Loucy (cell line): Measurements from ENCODE around the gene ADRM1.

Experiments used
- H2AFZ ChIP-seq: fragments of 200-600 bp; sonication (generic); 2 replicates; pipeline ENCODE4 v1.6.0; 2016; ENCODE audit warnings: antibody characterized with exemption, mild to moderate bottlenecking, low read length, moderate library complexity
- H3F3A ChIP-seq: fragments of 200-600 bp; 2 replicates; pipeline ENCODE4 v1.6.0; 2016; ENCODE audit warnings: antibody characterized with exemption, low read depth, mild to moderate bottlenecking
- H3K27me3 ChIP-seq: fragments of 200-600 bp; sonication (generic); 2 replicates; pipeline ENCODE4 v1.6.1; 2014; ENCODE audit warnings: low read length, mild to moderate bottlenecking; ENCODE audit not compliant: insufficient read depth, poor library complexity, severe bottlenecking
- H3K36me3 ChIP-seq: fragments of 200-600 bp; sonication (generic); 2 replicates; pipeline ENCODE4 v1.6.1; 2016; ENCODE audit warnings: low read length; ENCODE audit not compliant: insufficient read depth
- H3K4me1 ChIP-seq: fragments of 200-600 bp; sonication (generic); 2 replicates; pipeline ENCODE4 v1.5.1; 2014; ENCODE audit warnings: low read length, mild to moderate bottlenecking; ENCODE audit not compliant: insufficient read depth, poor library complexity, severe bottlenecking
- H3K4me2 ChIP-seq: fragments of 200-600 bp; sonication (generic); 2 replicates; pipeline ENCODE4 v1.6.0; 2014; ENCODE audit warnings: antibody characterized with exemption, low read length, low read depth, mild to moderate bottlenecking; ENCODE audit not compliant: poor library complexity, severe bottlenecking
- H3K4me3 ChIP-seq: fragments of 200-600 bp; sonication (generic); 2 replicates; pipeline ENCODE4 v1.5.1; 2014; ENCODE audit warnings: low read length, mild to moderate bottlenecking, mixed read lengths; ENCODE audit not compliant: poor library complexity, severe bottlenecking
- H3K79me2 ChIP-seq: fragments of 200-600 bp; sonication (generic); 2 replicates; pipeline ENCODE4 v1.6.1; 2014; ENCODE audit warnings: low read length; ENCODE audit not compliant: insufficient read depth
- H3K9ac ChIP-seq: fragments of 200-600 bp; sonication (generic); 2 replicates; pipeline ENCODE4 v1.6.0; 2014; ENCODE audit warnings: mild to moderate bottlenecking, low read depth, low read length, moderate library complexity; ENCODE audit not compliant: poor library complexity, severe bottlenecking
- H3K9me2 ChIP-seq: fragments of 200-600 bp; sonication (generic); replicated peaks from 2 replicates; pipeline ENCODE4 v1.6.1; 2016; ENCODE audit warnings: low read depth, low read length, mixed read lengths
- H3K9me3 ChIP-seq: fragments of 200-600 bp; sonication (generic); 2 replicates; pipeline ENCODE4 v1.6.1; 2014; ENCODE audit warnings: mild to moderate bottlenecking, antibody characterized with exemption, low read length, low read depth; ENCODE audit not compliant: insufficient read depth
- H4K20me1 ChIP-seq: fragments of 200-600 bp; sonication (generic); 2 replicates; pipeline ENCODE4 v1.6.0; 2014; ENCODE audit warnings: antibody characterized with exemption, low read length, mild to moderate bottlenecking; ENCODE audit not compliant: insufficient read depth, poor library complexity, severe bottlenecking
- CTCF ChIP-seq: fragments of 200-600 bp; sonication (generic); conservative IDR thresholded peaks from 2 replicates; pipeline ENCODE4 v1.5.1; 2014; ENCODE audit warnings: mild to moderate bottlenecking, antibody characterized with exemption, low read length
- EZH2phosphoT487 ChIP-seq: fragments of 200-600 bp; IDR thresholded peaks from 2 replicates; pipeline ENCODE4 v1.6.1; 2018; ENCODE audit warnings: antibody characterized with exemption, mild to moderate bottlenecking, moderate library complexity, borderline replicate concordance

ADRM1 gene

GRCh38 chr20:62350098-62350628 lies 47.4 kb downstream of the ADRM1 start:
- Histone ChIP-seq H3K36me3 (no peaks in the 10 kb centered on the region), H2AFZ (no peak overlapping the region), H4K20me1 (no peaks in the 10 kb centered on the region), H3K9me3 (no peaks in the 10 kb centered on the region), H3K9me2 (no peaks in the 10 kb centered on the region), H3K9ac (no peak overlapping the region), H3K27me3 (no peaks in the 10 kb centered on the region), H3K4me3 (no peak overlapping the region), H3K79me2 (no peaks in the 10 kb centered on the region), H3F3A (no peaks in the 10 kb centered on the region), H3K4me1 (no peaks in the 10 kb centered on the region), H3K4me2 (no peak overlapping the region)
- TF ChIP-seq EZH2phosphoT487 (no peak), CTCF (no peak)

GRCh38 chr20:62350629-62351422 lies 48.0 kb downstream of the ADRM1 start:
- Histone ChIP-seq H3K9me2 (no peaks in the 10 kb centered on the region), H3K27me3 (no peaks in the 10 kb centered on the region), H3K4me1 (no peaks in the 10 kb centered on the region), H3K79me2 (no peaks in the 10 kb centered on the region), H3K9ac (no peak overlapping the region), H3K9me3 (no peaks in the 10 kb centered on the region), H3K36me3 (no peaks in the 10 kb centered on the region), H3K4me3 (no peak overlapping the region), H3F3A (no peaks in the 10 kb centered on the region), H4K20me1 (no peaks in the 10 kb centered on the region), H3K4me2 (no peak overlapping the region), H2AFZ (no peak overlapping the region)
- TF ChIP-seq CTCF (no peak), EZH2phosphoT487 (no peak)

- no peaks in the 10 kb centered on the region for H4K20me1 ChIP-seq
- no peak overlapping the region for H2AFZ ChIP-seq
- TF ChIP-seq EZH2phosphoT487 (no peak), CTCF (no peak)
- no peaks in the 10 kb centered on the region for H3F3A ChIP-seq
- H3K9me2 ChIP-seq: no peaks in the 10 kb centered on the region
- no peaks in the 10 kb centered on the region for H3K27me3 ChIP-seq
- no peaks in the 10 kb centered on the region for H3K4me1 ChIP-seq
- H3K79me2 ChIP-seq: no peaks in the 10 kb centered on the region
- H3K9ac ChIP-seq: no peak overlapping the region
- no peaks in the 10 kb centered on the region for H3K36me3 ChIP-seq
- no peak overlapping the region for H3K4me2 ChIP-seq
- H3K4me3 ChIP-seq: no peak overlapping the region
- no peaks in the 10 kb centered on the region for H3K9me3 ChIP-seq
These were observed 48.9 kb downstream of the ADRM1 start for GRCh38 chr20:62351469-62352401.
